Body of pancreas (tissue), 4 donors: ENCODE data around the gene KRT73. TPM values are rescaled to one million over a fixed set of nuclear protein-coding genes. Genes with fewer than 3 reads are reported as not detected.
"Not testable (repeated sequence)": the region's sequence is repeated elsewhere in the genome, so short reads cannot be mapped to it uniquely, and the experiment has no call there.

Experiments used
- ATAC-seq: fragments of 150-250 bp; one replicate; pipeline ENCODE4 v1.9.1; 2016
- DNase-seq, 4 donors: peaks; one replicate each; pipeline ENCODE4 v3.0.0-alpha.2; 2019
- H3K27ac ChIP-seq, 4 donors: fragments of 200-600 bp; sonication (generic); 1 replicate in 3 of 4; 2 replicates in 1 of 4; pipeline versions ENCODE4 v1.5.1 to v1.6.1; 2016 to 2019; ENCODE audit warnings: mild to moderate bottlenecking in 1 of 4, mixed read lengths in 1 of 4, moderate library complexity in 1 of 4
- H3K27me3 ChIP-seq, 2 donors: fragments of 200-600 bp; sonication (generic); one replicate each; pipeline ENCODE4 v1.6.0; 2016; ENCODE audit warnings: mild to moderate bottlenecking in 1 of 2
- H3K36me3 ChIP-seq, 2 donors: fragments of 200-600 bp; sonication (generic); replicated peaks in 1 of 2; 2 replicates each; pipeline ENCODE4 v1.5.1; 2016; ENCODE audit warnings: low read depth in 2 of 2; ENCODE audit not compliant: insufficient read depth in 1 of 2
- H3K4me1 ChIP-seq: fragments of 200-600 bp; sonication (generic); one replicate; pipeline ENCODE4 v1.6.0; 2016
- H3K4me3 ChIP-seq, 2 donors: fragments of 200-600 bp; sonication (generic); 1 replicate in 1 of 2; 2 replicates in 1 of 2; pipeline ENCODE4 v1.5.1; 2016 to 2019
- H3K9me3 ChIP-seq, 3 donors: fragments of 200-600 bp; sonication (generic); 1 replicate in 2 of 3; 2 replicates in 1 of 3; pipeline ENCODE4 v1.5.1; 2016
- CTCF ChIP-seq, 7 experiments: fragments of 450-650 bp in 4 of 7; fragments of 200-600 bp in 3 of 7; sonication (generic) in 3 of 7; IDR thresholded peaks; one replicate each; pipeline ENCODE4 v1.5.1; 2016 to 2019; ENCODE audit warnings: antibody characterized with exemption in 7 of 7
- POLR2A ChIP-seq, 3 donors: fragments of 450-650 bp; IDR thresholded peaks; one replicate each; pipeline ENCODE4 v1.6.1; 2016; ENCODE audit warnings: antibody characterized with exemption in 3 of 3, mild to moderate bottlenecking in 2 of 3
- WGBS, 2 donors: methylation state at CpG; one replicate each; pipeline ENCODE4 v1.1.5; 2017; 5-methylcytosine and 5-hydroxymethylcytosine counted together
- intact Hi-C: fragments of 100-400 bp; cut with DNase I; formaldehyde crosslinking; loops from one replicate; pipeline ENCODE4 v1.15.1; 2023
- total RNA-seq, 2 donors: library from RNA; depleted of rRNA; stranded (reverse); fragments of >200 nt; gene quantifications; one replicate each; pipeline ENCODE4 v1.1.0, GENCODE V29; 2016

Gene KRT73
- total RNA-seq, 2 donors from 2014 or later: 1.3 TPM; not detected in 1

GRCh38 chr12:52600475-52600874 lies 17.9 kb downstream of the KRT73 start:
- 73 to 82% methylated on average over 12 of the region's 12 CpGs for WGBS, 2 donors
- H3K27me3 ChIP-seq: no peaks in the 10 kb centered on the region
- H3K27ac ChIP-seq: no peak overlapping the region
- no peak for ATAC-seq
- H3K4me1 ChIP-seq: no peaks in the 10 kb centered on the region
- H3K4me3 ChIP-seq: no peak overlapping the region
- intact Hi-C loops: no loop called here
- H3K9me3 ChIP-seq: no peaks in the 10 kb centered on the region
- TF ChIP-seq CTCF (IDR thresholded peaks at IDR 0.05) (no peak), POLR2A (IDR thresholded peaks at IDR 0.05) (no peak)
- no peak for DNase-seq
- no peaks in the 10 kb centered on the region for H3K36me3 ChIP-seq

- DNase-seq (no peak), ATAC-seq (no peak)
- no peaks in the 10 kb centered on the region for H3K36me3 ChIP-seq
- TF ChIP-seq POLR2A (IDR thresholded peaks at IDR 0.05): no peak
- TF ChIP-seq CTCF (IDR thresholded peaks at IDR 0.05): no peak
- H3K27ac ChIP-seq: no peak overlapping the region
- H3K9me3 ChIP-seq: no peaks in the 10 kb centered on the region
- H3K4me1 ChIP-seq: no peaks in the 10 kb centered on the region
- 44 to 60% methylated on average over 2 of the region's 2 CpGs for WGBS, 2 donors
- intact Hi-C loops: no loop called here
- no peak overlapping the region for H3K4me3 ChIP-seq
- H3K27me3 ChIP-seq: no peaks in the 10 kb centered on the region
Measured at GRCh38 chr12:52600071-52600470, 18.3 kb downstream of the KRT73 start.

GRCh38 chr12:52598966-52599365 lies 19.4 kb downstream of the KRT73 start:
- Histone ChIP-seq H3K27me3 (no peaks in the 10 kb centered on the region), H3K4me3 (no peak overlapping the region), H3K36me3 (no peaks in the 10 kb centered on the region), H3K4me1 (no peaks in the 10 kb centered on the region), H3K9me3 (no peaks in the 10 kb centered on the region), H3K27ac (no peak overlapping the region)
- TF ChIP-seq CTCF (IDR thresholded peaks at IDR 0.05) (no peak), POLR2A (IDR thresholded peaks at IDR 0.05) (no peak)
- intact Hi-C loops: no loop called here
- 75 to 92% methylated on average over 5 of the region's 5 CpGs for WGBS, 2 donors
- ATAC-seq: no peak
- no peak for DNase-seq

- ATAC-seq, DNase-seq, intact Hi-C loops, H3K9me3 ChIP-seq, H3K4me1 ChIP-seq, H3K27me3 ChIP-seq, H3K27ac ChIP-seq, H3K36me3 ChIP-seq, H3K4me3 ChIP-seq: not testable (repeated sequence)
- 92 to 95% methylated on average over 4 of the region's 4 CpGs for WGBS, 2 donors
Measured at GRCh38 chr12:52594237-52594636, 24.1 kb downstream of the KRT73 start.

GRCh38 chr12:52591521-52591920 lies 26.8 kb downstream of the KRT73 start:
- WGBS, 2 donors: 84 to 92% methylated on average over 10 to 11 of the region's 11 CpGs
- intact Hi-C loops: no loop called here
- ATAC-seq (no peak), DNase-seq (no peak)
- no peaks in the 10 kb centered on the region for H3K4me1 ChIP-seq
- no peaks in the 10 kb centered on the region for H3K27me3 ChIP-seq
- H3K4me3 ChIP-seq: no peak overlapping the region
- H3K9me3 ChIP-seq: no peaks in the 10 kb centered on the region
- no peak overlapping the region for H3K27ac ChIP-seq
- H3K36me3 ChIP-seq: no peaks in the 10 kb centered on the region
- no peak for TF ChIP-seq CTCF (IDR thresholded peaks at IDR 0.05)
